Mucosa of rectum (tissue), 2 donors: ENCODE results near the gene PLA2G6.
"Not testable (repeated sequence)": the region's sequence is repeated elsewhere in the genome, so short reads cannot be mapped to it uniquely, and the experiment has no call there.

Experiments
- H3K27ac ChIP-seq, 2 donors: one replicate each; pipeline ENCODE4 v1.7.0; 2013; ENCODE audit warnings: inconsistent platforms in 2 of 2, low read depth in 2 of 2, low read length in 2 of 2
- H3K27me3 ChIP-seq, 2 donors: one replicate each; pipeline ENCODE4 v1.7.0; 2013; ENCODE audit warnings: low read length in 2 of 2; ENCODE audit not compliant: control insufficient read depth in 2 of 2, insufficient read depth in 2 of 2
- H3K36me3 ChIP-seq, 2 donors: one replicate each; pipeline ENCODE4 v1.7.0; 2013; ENCODE audit warnings: low read length in 2 of 2; ENCODE audit not compliant: control insufficient read depth in 2 of 2, insufficient read depth in 2 of 2
- H3K4me1 ChIP-seq, 2 donors: one replicate each; pipeline ENCODE4 v1.7.0; 2013; ENCODE audit warnings: low read length in 2 of 2, mild to moderate bottlenecking in 1 of 2; ENCODE audit not compliant: control insufficient read depth in 2 of 2, insufficient read depth in 2 of 2
- H3K4me3 ChIP-seq, 2 donors: one replicate each; pipeline ENCODE4 v1.7.0; 2013; ENCODE audit warnings: low read length in 2 of 2
- H3K9ac ChIP-seq, 2 donors: one replicate each; pipeline ENCODE4 v1.7.0; 2013; ENCODE audit warnings: low read length in 2 of 2, low read depth in 1 of 2, mild to moderate bottlenecking in 1 of 2
- H3K9me3 ChIP-seq, 2 donors: one replicate each; pipeline ENCODE4 v1.7.0; 2013; ENCODE audit warnings: low read length in 2 of 2; ENCODE audit not compliant: control insufficient read depth in 2 of 2
- donor health status: healthy.
- donor health status: Normal muscosa, but diverticular disease.

The PLA2G6 gene

DNA sequence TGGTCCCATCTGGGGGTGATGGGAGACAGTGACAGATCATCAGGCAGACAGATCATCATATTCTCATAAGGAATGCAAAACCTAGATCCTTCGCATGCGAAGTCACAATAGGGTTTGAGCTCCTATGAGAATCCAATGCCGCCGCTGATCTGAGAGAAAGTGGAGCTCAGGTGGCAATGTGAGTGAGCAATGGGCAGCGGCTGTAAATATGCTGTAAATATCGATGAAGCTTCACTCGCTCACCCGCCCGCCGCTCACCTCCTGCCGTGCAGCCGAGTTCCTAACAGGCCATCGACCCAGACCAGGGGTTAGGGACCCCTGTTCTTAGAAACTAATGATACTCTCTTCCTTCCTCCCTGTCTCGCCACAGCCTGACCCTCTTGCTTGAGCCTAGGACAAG, 9.4 kb upstream of the PLA2G6 start:
- Histone ChIP-seq H3K27me3 (no peaks in the 10 kb centered on the region), H3K4me3 (no peak overlapping the region), H3K4me1 (peaks cover 0 to 10% of the 10 kb centered on the region in 2 donors), H3K9ac (no peak overlapping the region), H3K9me3 (no peaks in the 10 kb centered on the region), H3K36me3 (no peaks in the 10 kb centered on the region), H3K27ac (no peak overlapping the region)

DNA sequence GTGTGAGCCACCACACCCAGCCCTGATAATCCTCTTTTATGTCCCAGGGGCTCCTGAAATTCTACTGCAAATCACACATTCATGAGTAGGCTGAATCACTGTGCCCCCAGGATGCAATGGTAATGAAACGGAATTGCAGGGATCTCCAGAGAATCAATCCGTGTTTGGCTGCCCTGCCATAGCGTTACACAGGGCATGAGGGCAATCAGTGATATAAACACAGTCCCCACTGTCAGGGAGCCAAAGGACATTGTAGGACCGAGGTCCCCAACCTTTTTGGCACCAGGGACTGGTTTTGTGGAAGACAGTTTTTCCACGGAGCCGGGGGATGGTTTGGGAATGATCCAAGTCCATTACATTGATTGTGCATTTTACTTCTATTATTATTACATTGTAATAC, 9.0 kb upstream of the PLA2G6 start:
- H3K36me3 ChIP-seq = no peaks in the 10 kb centered on the region
- peaks cover 0 to 10% of the 10 kb centered on the region in 2 donors for H3K4me1 ChIP-seq
- H3K9ac ChIP-seq = no peak overlapping the region
- no peaks in the 10 kb centered on the region for H3K27me3 ChIP-seq
- no peaks in the 10 kb centered on the region for H3K9me3 ChIP-seq
- H3K27ac ChIP-seq = no peak overlapping the region
- no peak overlapping the region for H3K4me3 ChIP-seq

DNA sequence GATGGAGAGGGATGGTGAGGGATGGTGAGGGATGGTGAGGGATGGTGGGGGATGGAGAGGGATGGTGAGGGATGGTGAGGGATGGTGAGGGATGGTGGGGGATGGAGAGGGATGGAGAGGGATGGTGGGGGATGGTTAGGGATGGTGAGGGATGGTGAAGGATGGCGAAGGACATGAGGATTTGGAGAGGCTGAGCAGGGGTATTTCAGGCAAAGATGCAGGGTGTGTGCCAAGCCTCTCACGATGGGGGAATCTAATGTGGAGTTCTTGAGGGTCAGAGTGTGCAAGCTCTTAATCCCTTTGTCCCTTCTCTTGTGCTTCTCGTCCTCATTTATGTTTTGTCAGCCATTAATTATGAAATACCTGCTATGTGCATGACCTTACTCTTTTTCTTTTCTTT, 7.5 kb upstream of the PLA2G6 start:
- no peaks in the 10 kb centered on the region for H3K36me3 ChIP-seq
- H3K4me1 ChIP-seq = peaks cover 0 to 6% of the 10 kb centered on the region in 2 donors
- H3K9me3 ChIP-seq = no peaks in the 10 kb centered on the region
- no peak overlapping the region for H3K9ac ChIP-seq
- H3K27ac ChIP-seq = no peak overlapping the region
- H3K4me3 ChIP-seq = no peak overlapping the region
- no peaks in the 10 kb centered on the region for H3K27me3 ChIP-seq

DNA sequence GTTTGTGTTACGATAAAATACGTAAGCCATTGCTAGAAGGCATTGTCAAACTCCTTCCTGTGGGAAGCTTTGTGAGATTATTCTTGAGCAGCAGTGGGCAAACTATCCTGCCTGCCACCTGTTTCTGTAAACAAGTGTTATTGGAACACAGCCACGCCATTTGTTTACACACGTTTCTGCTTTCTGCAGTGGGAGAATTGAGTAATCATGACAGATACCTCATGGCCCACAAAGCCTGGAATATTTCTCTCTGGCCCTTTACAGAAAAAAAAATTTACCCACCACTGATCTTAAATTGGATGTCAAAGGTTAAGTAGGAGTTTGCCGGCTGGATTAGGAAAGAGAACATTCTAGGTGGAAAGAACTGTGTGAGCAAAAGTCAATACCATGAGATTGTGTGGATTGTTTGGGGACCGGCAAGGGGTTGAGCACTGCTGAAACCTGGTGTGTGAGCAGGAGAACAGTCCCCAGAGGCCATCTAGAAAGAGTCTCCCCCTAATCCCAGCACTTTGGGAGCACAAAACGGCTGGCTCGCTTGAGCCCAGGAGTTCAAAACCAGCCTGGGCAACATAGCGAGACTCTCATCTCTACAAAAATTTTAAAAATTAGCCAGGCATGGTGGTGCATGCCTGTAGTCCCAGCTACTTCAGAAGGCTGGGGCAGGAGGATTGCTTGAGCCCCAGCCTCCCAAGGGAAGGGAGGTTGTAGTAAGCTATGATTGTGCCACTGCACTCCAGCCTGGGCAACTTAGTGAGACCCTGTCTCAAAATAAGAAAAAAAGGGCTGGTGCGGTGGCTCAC, 6.0 kb upstream of the PLA2G6 start:
- no peak overlapping the region for H3K27ac ChIP-seq
- H3K9ac ChIP-seq = no peak overlapping the region
- H3K4me3 ChIP-seq = no peak overlapping the region

DNA sequence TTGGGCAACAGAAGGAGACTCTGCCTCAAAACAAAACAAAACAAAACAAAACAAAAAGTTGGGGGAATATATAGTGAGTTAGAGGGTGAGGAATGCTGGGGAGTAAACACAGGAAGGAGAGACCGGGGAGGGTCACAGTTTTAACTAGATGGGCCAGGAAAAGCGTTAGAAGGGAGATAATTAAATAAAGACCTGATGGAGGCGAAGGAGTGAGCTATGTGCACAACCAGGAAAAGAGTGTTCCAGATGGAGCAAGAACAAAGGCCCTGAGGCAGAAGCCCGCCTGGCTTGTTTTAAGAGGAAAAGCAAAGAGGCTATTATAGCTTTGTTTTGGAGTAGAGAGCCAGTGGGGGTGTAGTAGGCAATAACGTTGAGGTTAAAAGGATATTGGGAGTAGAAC, 4.8 kb upstream of the PLA2G6 start:
- Histone ChIP-seq H3K9ac (no peak overlapping the region), H3K4me3 (no peak overlapping the region), H3K9me3 (no peaks in the 10 kb centered on the region), H3K27ac (no peak overlapping the region), H3K4me1 (peaks cover 3 to 8% of the 10 kb centered on the region in 2 donors), H3K27me3 (no peaks in the 10 kb centered on the region), H3K36me3 (no peaks in the 10 kb centered on the region)

More for the DNA sequence above, 6.0 kb upstream of the PLA2G6 start:
- Histone ChIP-seq H3K36me3 (no peaks in the 10 kb centered on the region), H3K27me3 (no peaks in the 10 kb centered on the region), H3K4me1 (peaks cover 3 to 8% of the 10 kb centered on the region in 2 donors), H3K9me3 (no peaks in the 10 kb centered on the region)

DNA sequence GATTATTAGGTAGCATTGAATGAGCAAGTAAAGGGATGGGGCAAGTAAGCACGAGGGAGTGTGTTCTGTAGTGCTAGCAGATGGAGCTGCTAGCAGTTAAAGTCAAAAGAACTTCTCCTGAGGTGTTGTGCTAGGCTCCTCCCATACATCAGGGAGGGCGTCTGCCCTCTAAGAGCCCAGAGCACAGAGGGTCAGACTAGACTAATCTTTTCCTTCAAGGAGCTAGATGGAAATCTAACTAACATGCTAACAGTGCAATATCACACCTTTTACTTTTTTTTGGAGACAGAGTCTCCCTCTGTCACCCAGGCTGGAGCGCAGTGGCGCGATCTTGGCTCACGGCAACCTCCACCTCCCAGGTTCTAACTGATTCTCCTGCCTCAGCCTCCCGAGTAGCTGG, 3.2 kb upstream of the PLA2G6 start:
- Histone ChIP-seq H3K9me3 (no peaks in the 10 kb centered on the region), H3K27me3 (no peaks in the 10 kb centered on the region), H3K27ac (no peak overlapping the region), H3K4me1 (peaks cover 18 to 24% of the 10 kb centered on the region in 2 donors), H3K9ac (no peak overlapping the region), H3K4me3 (no peak overlapping the region), H3K36me3 (no peaks in the 10 kb centered on the region)

DNA sequence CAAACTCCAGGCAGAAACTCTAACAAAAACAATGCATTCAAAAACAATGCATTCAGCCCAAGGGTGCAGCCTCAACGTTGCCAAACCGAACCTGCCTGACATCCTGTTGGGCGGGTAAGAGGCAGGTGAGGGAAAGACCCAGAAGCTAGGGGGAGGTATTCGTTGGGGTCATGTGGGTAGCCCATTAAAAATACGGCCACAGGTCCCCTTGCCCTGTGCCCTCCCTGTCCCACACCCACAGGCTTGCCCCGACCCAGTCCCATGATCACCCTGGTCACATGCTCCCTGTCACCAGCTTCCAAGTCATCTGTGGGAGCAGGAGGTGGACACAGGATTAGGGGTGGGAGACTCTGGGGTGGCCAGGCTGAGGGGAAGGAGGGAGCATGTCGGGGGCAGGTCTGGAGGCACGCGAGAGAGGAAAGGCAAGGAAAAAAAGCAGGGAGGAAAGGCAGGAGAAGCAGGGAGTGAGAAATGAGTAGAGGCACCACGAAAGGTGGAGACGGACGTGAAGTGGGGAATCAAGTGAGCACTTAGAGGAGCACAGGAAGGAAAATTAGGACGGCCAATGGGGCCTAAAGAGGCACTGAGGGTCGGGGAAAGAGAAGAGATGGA, 683 bp downstream of the PLA2G6 start:
- peak overlapping the region; percentile 84 to 87 for H3K4me3 ChIP-seq
- H3K36me3 ChIP-seq = no peaks in the 10 kb centered on the region
- peaks cover 34 to 47% of the 10 kb centered on the region in 2 donors for H3K4me1 ChIP-seq
- no peaks in the 10 kb centered on the region for H3K9me3 ChIP-seq
- no peaks in the 10 kb centered on the region for H3K27me3 ChIP-seq
- H3K9ac ChIP-seq = peak overlapping the region; percentile 90 to 97
- H3K27ac ChIP-seq = peak overlapping the region; percentile 90 to 97

DNA sequence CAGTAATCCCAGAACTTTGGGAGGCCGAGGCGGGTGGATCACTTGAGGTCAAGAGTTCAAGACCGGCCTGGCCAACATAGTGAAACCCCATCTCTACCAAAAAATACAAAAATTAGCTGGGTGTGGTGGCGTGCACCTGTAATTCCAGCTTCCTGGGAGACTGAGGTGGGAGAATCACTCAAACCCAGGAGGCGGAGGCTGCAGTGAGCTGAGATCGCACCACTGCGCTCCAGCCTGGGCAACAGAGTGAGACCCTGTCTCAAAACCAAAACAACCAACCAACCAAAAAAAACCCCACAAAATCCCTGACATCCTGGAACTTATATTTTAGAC, 3.1 kb downstream of the PLA2G6 start:
- peaks cover 39 to 50% of the 10 kb centered on the region in 2 donors for H3K4me1 ChIP-seq
- not testable (repeated sequence) for H3K4me3 ChIP-seq, H3K9me3 ChIP-seq, H3K36me3 ChIP-seq, H3K9ac ChIP-seq, H3K27me3 ChIP-seq
- peak overlapping the region; percentile 62 to 86 for H3K27ac ChIP-seq

DNA sequence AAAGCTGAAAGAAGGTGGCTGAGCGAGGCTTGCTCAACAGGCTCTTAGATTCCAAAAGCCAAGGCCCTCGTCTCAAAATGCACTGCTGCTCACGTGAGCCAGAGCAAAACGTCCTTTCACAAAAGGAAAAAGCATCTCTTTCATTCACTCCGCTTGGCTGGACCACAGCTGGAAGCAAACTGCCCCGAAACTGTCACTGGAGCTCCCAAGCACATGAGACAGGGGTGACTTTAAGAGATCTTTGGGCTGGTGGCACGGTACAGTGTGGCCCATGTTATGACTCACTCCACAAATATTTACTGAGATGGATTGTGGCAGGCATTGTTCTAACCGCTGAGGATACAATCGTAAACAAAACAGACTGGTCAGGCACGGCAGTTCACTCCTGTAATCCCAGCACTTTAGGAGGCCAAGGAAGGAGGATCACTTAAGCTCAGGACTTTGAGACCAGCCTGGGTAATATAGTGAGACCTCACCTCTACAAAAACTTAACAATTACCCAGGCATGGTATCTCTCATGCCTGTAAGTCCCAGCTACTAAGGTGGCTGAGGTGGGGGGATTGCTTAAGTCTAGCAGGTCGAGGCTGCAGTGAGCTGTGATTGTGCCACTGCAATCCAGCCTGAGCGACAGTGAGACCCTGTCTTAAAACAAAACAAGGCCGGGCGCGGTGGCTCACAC, 3.6 kb downstream of the PLA2G6 start:
- Histone ChIP-seq H3K36me3 (no peaks in the 10 kb centered on the region), H3K4me1 (peaks cover 39 to 53% of the 10 kb centered on the region in 2 donors), H3K27me3 (no peaks in the 10 kb centered on the region), H3K9ac (peak overlapping the region; percentile 39 to 54), H3K9me3 (no peaks in the 10 kb centered on the region), H3K4me3 (no peak overlapping the region), H3K27ac (peak overlapping the region; percentile 62 to 86)

DNA sequence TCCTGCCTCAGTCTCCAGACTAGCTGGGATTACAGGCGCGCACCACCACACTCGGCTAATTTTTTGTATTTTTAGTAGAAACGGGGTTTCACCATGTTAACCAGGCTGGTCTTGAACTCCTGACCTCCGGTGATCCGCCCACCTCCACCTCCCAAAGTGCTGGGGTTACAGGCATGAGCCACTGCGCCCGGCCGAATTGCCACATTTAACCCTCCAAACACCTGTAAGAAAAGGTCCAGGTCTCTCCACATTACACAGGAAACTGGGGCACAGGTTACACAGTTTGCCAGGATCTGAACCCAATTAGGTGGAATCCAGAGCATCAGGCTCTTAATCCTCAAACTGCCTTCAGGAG, 4.1 kb downstream of the PLA2G6 start:
- H3K9me3 ChIP-seq, H3K36me3 ChIP-seq, H3K27me3 ChIP-seq, H3K4me3 ChIP-seq: not testable (repeated sequence)
- peak overlapping the region; percentile 39 to 54 for H3K9ac ChIP-seq
- H3K27ac ChIP-seq = peak overlapping the region; percentile 62 to 86
- H3K4me1 ChIP-seq = peaks cover 41 to 55% of the 10 kb centered on the region in 2 donors
